HG03469 (cell line): Measurements from ENCODE around the gene PRPF6.
"Not testable (repeated sequence)": the region's sequence is repeated elsewhere in the genome, so short reads cannot be mapped to it uniquely, and the experiment has no call there.

Experiments used
- ATAC-seq: cut with Tn5 transposase; IDR thresholded peaks from one replicate; pipeline ENCODE4 v1.9.1; 2021; ENCODE audit warnings: mild to moderate bottlenecking, moderate library complexity, moderate number of reproducible peaks; ENCODE audit not compliant: unreplicated experiment

PRPF6 gene

GRCh38 chr20:63960654-63961621 is 20.0 kb upstream of the PRPF6 start:
- ATAC-seq = not testable (repeated sequence)

GRCh38 chr20:63961664-63962425 is 19.1 kb upstream of the PRPF6 start:
- no peak for ATAC-seq

DNA sequence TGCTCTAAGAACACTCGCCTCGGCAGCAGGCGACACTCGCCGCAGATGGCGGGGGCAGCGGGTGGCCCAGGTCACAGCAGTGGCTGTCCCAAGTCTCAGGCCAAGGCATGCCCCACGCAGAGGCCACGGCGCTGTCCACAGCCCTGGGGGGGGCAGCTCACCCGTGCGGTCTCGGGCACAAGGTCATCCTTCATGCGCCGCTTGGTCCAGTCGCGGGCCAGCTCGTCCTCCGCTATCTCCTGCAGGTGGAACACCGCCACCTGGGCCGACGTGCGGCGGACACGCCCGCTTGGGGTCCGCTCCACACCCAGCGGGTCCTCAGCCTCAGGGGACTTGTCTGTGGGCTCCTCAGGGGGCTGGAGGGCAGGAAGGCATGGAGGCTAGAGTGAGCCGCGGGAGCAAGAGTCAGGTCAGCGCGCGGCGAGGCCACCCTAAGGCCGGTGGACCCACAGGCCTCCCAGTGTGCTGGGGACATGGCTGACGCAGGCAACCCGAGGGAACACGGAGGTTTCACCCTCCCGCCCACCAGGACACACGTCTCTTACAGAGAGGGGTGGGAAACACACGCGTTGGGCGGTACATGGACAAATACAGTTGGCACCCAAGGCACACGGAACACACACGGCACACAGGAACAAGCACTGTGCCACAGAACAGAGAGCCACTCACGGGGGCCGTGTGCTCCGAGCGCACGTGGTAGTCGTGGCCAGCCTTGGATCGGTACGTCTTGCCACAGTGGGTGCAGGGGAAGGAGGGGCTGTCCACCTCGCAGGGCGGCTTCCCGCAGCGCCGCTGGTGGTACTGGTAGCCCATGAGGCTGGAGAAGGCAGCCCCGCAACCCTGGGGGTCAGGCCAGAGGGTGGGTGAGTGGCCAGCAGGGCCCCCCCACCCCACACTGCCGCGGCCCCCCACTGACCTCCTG is 18.2 kb upstream of the PRPF6 start:
- no peak for ATAC-seq

- ATAC-seq = no peak
Measured at GRCh38 chr20:63963348-63963741, 17.6 kb upstream of the PRPF6 start.

GRCh38 chr20:63963784-63964301 is 17.1 kb upstream of the PRPF6 start:
- ATAC-seq = no peak

GRCh38 chr20:63964412-63964811 is 16.5 kb upstream of the PRPF6 start:
- ATAC-seq = no peak

DNA sequence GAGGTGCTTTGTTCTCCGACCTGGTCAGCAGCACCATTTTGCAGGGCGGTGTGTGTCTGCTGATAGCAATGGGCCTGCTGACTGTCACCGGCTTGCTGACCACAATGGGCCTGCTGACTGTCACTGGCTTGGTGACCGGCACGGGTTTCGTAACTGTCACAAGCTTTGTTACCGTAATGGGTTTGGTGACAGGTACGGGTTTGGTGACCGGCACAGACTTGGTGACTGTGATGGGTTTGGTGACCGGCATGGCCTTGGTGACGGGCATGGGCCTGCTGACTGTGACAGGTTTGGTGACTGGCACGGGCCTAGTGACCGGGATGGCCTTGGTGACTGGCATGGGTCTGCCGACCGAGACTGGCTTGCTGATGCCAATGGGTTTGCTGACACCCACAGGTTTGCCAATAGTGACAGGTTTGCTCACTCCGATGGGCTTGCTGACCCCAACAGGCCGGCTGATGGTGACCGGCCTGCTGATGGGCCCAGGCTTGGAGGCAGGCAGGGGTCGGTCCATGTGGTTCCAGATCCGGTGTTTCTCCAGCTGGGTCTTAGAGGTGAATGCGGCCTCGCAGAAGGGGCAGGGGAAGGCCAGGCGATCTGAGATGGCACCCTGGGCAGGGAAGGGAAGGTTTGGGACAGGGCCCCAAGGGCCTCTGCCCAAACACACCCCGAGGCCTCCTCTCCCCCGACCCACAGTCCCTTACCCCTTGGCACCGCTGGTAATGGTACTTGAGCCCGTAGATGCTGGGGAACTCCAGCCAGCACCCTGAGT is 14.6 kb upstream of the PRPF6 start:
- no peak for ATAC-seq

- ATAC-seq = no peak
Measured at GRCh38 chr20:63966944-63967322, 14.0 kb upstream of the PRPF6 start.

- no peak for ATAC-seq
Measured at GRCh38 chr20:63967330-63968135, 13.4 kb upstream of the PRPF6 start.

DNA sequence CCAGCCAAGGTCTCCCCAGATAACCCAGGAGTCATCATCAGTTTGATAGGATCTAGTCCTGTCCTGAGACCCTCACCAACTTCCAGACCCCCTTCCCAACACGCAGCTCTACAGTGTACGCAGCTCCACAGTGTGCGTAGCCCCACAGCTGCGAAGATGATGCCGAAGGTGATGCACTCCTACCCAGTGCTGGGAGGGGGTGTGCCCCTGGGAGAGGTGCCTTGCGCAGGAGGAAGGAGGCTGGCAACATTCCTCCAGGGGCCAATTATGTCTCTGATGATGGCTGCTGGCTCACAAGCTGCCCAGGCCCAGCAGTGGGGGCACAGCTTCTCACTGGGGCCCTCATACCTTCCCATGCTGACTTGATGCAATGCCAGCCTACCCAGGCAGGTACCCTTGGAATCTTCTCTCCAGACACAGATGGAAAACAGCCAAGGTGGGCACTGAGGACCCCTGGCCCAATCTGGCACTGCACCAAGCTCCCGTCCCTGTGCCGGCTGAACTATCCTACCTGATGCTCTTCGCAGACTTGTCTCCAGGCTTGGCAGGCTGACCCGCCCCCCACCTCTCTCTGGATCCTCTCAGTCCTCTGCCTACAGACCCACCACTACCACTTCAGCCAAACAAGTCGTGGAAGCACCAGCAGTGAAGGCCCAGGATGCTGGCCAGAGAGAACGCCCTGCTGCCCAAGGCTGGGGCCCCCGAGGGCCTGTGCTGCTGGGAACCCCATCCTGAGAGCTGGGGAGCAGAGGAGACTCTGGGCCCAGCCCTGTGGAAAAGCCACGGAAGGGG is 12.6 kb upstream of the PRPF6 start:
- ATAC-seq = no peak

- no peak for ATAC-seq
Measured at GRCh38 chr20:63968928-63969760, 11.8 kb upstream of the PRPF6 start.

- no peak for ATAC-seq
Measured at GRCh38 chr20:63969838-63970713, 10.9 kb upstream of the PRPF6 start, which contains the start of gene ZNF512B. TSS of gene ZNF512B (minus strand) at chr20:63969930. CDS start at chr20:63967950, 1,980 bp downstream.

DNA sequence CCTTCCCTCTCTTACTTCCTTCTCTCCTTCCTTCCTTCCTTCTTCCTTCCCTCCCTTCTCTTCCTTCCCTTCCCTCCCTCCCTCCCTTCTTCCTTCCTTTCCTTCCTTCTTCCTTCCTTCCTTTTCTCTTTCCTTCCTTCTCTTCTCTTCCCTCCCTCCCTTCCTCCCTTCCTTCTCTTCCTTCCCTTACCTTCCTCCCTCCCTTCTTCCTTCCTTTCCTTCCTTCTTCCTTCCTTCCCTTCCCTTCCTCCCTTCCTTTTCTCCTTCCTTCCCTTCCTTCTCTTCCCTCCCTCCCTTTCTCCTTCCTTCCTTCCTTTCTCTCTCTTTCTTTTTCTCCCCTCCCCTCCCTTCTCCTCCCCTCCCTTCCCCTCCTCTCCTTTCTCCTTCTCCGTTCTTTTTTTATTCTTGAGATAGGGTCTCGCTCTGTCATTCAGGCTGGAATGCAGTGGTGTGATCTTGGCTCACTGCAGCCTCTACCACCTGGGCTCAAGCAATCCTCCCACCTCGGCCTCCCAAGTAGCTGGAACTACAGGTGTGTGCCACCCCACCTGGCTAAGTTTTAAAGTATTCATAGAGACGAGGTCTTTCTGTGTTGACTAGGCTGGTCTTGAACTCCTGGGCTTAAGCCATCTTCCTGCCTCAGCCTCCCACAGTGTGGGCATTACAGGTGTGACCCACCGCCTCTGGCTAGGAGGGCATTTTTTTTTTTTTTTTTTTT is 10.1 kb upstream of the PRPF6 start:
- ATAC-seq = no peak

- ATAC-seq = not testable (repeated sequence)
Measured at GRCh38 chr20:63971960-63972311, 9.0 kb upstream of the PRPF6 start.

GRCh38 chr20:63972312-63973159 is 8.4 kb upstream of the PRPF6 start:
- ATAC-seq = no peak
